ENCODE measurements around the gene ABTB2. TPM values are rescaled to one million over a fixed set of nuclear protein-coding genes. Genes with fewer than 3 reads are reported as not detected.

Gene ABTB2
- total RNA-seq, 2 experiments from 2014 or later, result 2.4 to 2.5 TPM

GRCh38 chr11:34318111-34319037 is 39.4 kb downstream of the ABTB2 start:
- no peak for ATAC-seq
- Mint-ChIP-seq H3K36me3 (ENCODE audit: low read depth) (no peaks in the 10 kb centered on the region), H3K27me3 (no peaks in the 10 kb centered on the region), H3K4me3 (no peak overlapping the region), H3K9me3 (no peaks in the 10 kb centered on the region), H3K4me1 (ENCODE audit: low read depth) (peaks cover 10% of the 10 kb centered on the region), H3K27ac (no peak overlapping the region)
- DNase-seq, result no peak
- intact Hi-C loops (cut with micrococcal nuclease), result no loop called here
- ChIA-PET POLR2A (no interaction called here), CTCF (interaction anchor here (0.7 to 2.2 kb wide), 2 partner anchors 10 to 144 kb away, joined by 3 to 8 read pairs; no protein-coding TSS in a partner anchor)
- TF ChIP-seq CTCF (IDR thresholded peaks at IDR 0.05), result no peak

- H3K4me3 Mint-ChIP-seq, result no peak overlapping the region
- H3K27ac Mint-ChIP-seq, result no peak overlapping the region
- TF ChIP-seq CTCF (IDR thresholded peaks at IDR 0.05), result no peak
- no peaks in the 10 kb centered on the region for H3K27me3 Mint-ChIP-seq
- intact Hi-C loops (cut with micrococcal nuclease), result no loop called here
- DNase-seq (no peak), ATAC-seq (no peak)
- ChIA-PET POLR2A (no interaction called here), CTCF (interaction anchor here (2.2 kb wide), 1 partner anchor 143 kb away, joined by 8 read pairs; no protein-coding TSS in a partner anchor)
- H3K9me3 Mint-ChIP-seq, result no peaks in the 10 kb centered on the region
- H3K4me1 Mint-ChIP-seq (ENCODE audit: low read depth), result peaks cover 15% of the 10 kb centered on the region
- H3K36me3 Mint-ChIP-seq (ENCODE audit: low read depth), result peaks cover 1% of the 10 kb centered on the region
Observed at GRCh38 chr11:34317666-34318065, 40.1 kb downstream of the ABTB2 start.

GRCh38 chr11:34317036-34317360 is 40.8 kb downstream of the ABTB2 start:
- ChIA-PET POLR2A (interaction anchor here (0.6 kb wide), 1 partner anchor 258 kb away, joined by 3 read pairs; no protein-coding TSS in a partner anchor), CTCF (interaction anchor here (2.2 kb wide), 1 partner anchor 142 kb away, joined by 8 read pairs; no protein-coding TSS in a partner anchor)
- peaks cover 1% of the 10 kb centered on the region for H3K36me3 Mint-ChIP-seq (ENCODE audit: low read depth)
- TF ChIP-seq CTCF (IDR thresholded peaks at IDR 0.05), result no peak
- DNase-seq, result no peak
- H3K27me3 Mint-ChIP-seq, result no peaks in the 10 kb centered on the region
- H3K4me3 Mint-ChIP-seq, result no peak overlapping the region
- no peak overlapping the region for H3K27ac Mint-ChIP-seq
- H3K9me3 Mint-ChIP-seq, result no peaks in the 10 kb centered on the region
- no peak for ATAC-seq
- intact Hi-C loops (cut with micrococcal nuclease), result no loop called here
- peaks cover 15% of the 10 kb centered on the region for H3K4me1 Mint-ChIP-seq (ENCODE audit: low read depth)

- POLR2A ChIA-PET, result interaction anchor here (0.6 kb wide), 1 partner anchor 258 kb away, joined by 3 read pairs; no protein-coding TSS in a partner anchor
- no peak for ATAC-seq
- H3K27ac Mint-ChIP-seq, result no peak overlapping the region
- DNase-seq, result no peak
- H3K4me3 Mint-ChIP-seq, result no peak overlapping the region
- intact Hi-C loops (cut with micrococcal nuclease), result no loop called here
- no peaks in the 10 kb centered on the region for H3K9me3 Mint-ChIP-seq
- no peaks in the 10 kb centered on the region for H3K27me3 Mint-ChIP-seq
- CTCF ChIA-PET, result no interaction called here
- peaks cover 1% of the 10 kb centered on the region for H3K36me3 Mint-ChIP-seq (ENCODE audit: low read depth)
- TF ChIP-seq CTCF (IDR thresholded peaks at IDR 0.05), result no peak
- H3K4me1 Mint-ChIP-seq (ENCODE audit: low read depth), result peaks cover 15% of the 10 kb centered on the region
Observed at GRCh38 chr11:34316347-34317035, 41.3 kb downstream of the ABTB2 start.

- intact Hi-C loops (cut with micrococcal nuclease), result no loop called here
- no peak for DNase-seq
- no peaks in the 10 kb centered on the region for H3K9me3 Mint-ChIP-seq
- H3K27me3 Mint-ChIP-seq, result no peaks in the 10 kb centered on the region
- H3K36me3 Mint-ChIP-seq (ENCODE audit: low read depth), result peaks cover 1% of the 10 kb centered on the region
- H3K27ac Mint-ChIP-seq, result no peak overlapping the region
- H3K4me1 Mint-ChIP-seq (ENCODE audit: low read depth), result peaks cover 19% of the 10 kb centered on the region
- no peak for ATAC-seq
- H3K4me3 Mint-ChIP-seq, result no peak overlapping the region
- ChIA-PET POLR2A (no interaction called here), CTCF (interaction anchor here (1.4 kb wide), 1 partner anchor 328 kb away, joined by 4 read pairs; no protein-coding TSS in a partner anchor)
- TF ChIP-seq CTCF (IDR thresholded peaks at IDR 0.05), result no peak
Observed at GRCh38 chr11:34315394-34315793, 42.4 kb downstream of the ABTB2 start.

All from activated CD8-positive, alpha-beta T cell treated with anti-CD3 and anti-CD28 coated beads for 36 hours (primary cell).